Mucosa of stomach (tissue), 1 donor: ENCODE measurements around the gene CCR5AS.

ENCODE experiments used
- H3K27me3 ChIP-seq: one replicate; pipeline ENCODE4 v1.7.0; 2013; ENCODE audit warnings: mild to moderate bottlenecking, low read length; ENCODE audit not compliant: control insufficient read depth, insufficient read depth
- H3K36me3 ChIP-seq: one replicate; pipeline ENCODE4 v1.7.0; 2013; ENCODE audit warnings: low read length; ENCODE audit not compliant: control insufficient read depth, insufficient read depth
- H3K4me1 ChIP-seq: one replicate; pipeline ENCODE4 v1.7.0; 2013; ENCODE audit warnings: mild to moderate bottlenecking, low read length; ENCODE audit not compliant: control insufficient read depth, insufficient read depth
- H3K4me3 ChIP-seq: one replicate; pipeline ENCODE4 v1.7.0; 2013; ENCODE audit warnings: low read length
- H3K9ac ChIP-seq: one replicate; pipeline ENCODE4 v1.7.0; 2013; ENCODE audit warnings: mild to moderate bottlenecking, low read length, moderate library complexity
- H3K9me3 ChIP-seq: one replicate; pipeline ENCODE4 v1.7.0; 2013; ENCODE audit warnings: mild to moderate bottlenecking, low read length, moderate library complexity; ENCODE audit not compliant: control insufficient read depth
- donor health status: Pancreatic carcinoma.

The CCR5AS gene

GRCh38 chr3:46354984-46355383, 51.9 kb downstream of the CCR5AS start:
- Histone ChIP-seq H3K9ac (no peak overlapping the region), H3K36me3 (no peaks in the 10 kb centered on the region), H3K4me1 (no peaks in the 10 kb centered on the region), H3K27me3 (peaks cover 9% of the 10 kb centered on the region), H3K4me3 (no peak overlapping the region), H3K9me3 (no peaks in the 10 kb centered on the region)

DNA sequence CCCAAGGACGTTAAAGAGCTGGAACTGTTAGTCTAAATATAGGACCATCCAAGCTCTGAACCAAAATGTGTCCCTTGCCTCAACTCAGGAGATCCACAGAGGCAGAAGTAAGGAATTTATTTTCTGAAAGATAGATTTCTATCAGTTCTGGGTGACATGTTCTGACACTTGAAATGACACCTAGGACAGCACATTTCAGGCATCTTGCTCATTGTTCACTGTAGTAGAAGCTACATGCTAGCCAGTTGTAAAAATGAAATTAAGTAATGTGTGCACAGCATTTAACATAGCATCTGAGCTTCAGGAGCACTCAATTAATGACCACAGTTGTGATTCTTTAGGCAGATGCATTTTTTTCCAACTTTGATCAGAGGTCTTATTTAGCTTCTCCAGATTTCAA, 52.4 kb downstream of the CCR5AS start:
- Histone ChIP-seq H3K36me3 (no peaks in the 10 kb centered on the region), H3K9ac (no peak overlapping the region), H3K9me3 (no peaks in the 10 kb centered on the region), H3K4me3 (no peak overlapping the region), H3K27me3 (peaks cover 9% of the 10 kb centered on the region), H3K4me1 (no peaks in the 10 kb centered on the region)

DNA sequence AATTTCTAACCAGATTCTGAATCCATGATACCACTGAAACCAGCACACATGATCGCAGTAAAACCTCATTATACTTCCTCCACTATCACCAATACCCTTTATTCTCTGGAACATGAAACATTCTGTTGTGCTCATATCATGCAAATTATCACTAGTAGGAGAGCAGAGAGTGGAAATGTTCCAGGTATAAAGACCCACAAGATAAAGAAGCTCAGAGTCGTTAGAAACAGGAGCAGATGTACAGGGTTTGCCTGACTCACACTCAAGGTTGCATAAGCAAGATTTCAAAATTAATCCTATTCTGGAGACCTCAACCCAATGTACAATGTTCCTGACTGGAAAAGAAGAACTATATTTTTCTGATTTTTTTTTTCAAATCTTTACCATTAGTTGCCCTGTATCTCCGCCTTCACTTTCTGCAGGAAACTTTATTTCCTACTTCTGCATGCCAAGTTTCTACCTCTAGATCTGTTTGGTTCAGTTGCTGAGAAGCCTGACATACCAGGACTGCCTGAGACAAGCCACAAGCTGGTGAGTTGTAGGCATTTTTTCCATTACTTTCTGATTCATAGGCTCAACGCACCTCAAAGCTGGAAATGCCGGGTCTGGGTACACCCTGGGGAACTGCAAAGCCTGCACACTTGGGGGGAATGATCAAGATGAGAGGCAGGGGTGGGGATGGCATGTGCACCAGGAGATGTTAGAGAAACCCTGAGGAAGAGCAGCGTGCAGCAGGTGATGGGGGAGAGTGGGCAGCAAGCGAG, 53.0 kb downstream of the CCR5AS start, which contains the start of gene CCR2:
Gene CCR2, plus strand, starts transcription at position 465 of the 764 bp plus-strand sequence. CDS start 3,417 bp downstream, outside the sequence.
- no peaks in the 10 kb centered on the region for H3K9me3 ChIP-seq
- H3K27me3 ChIP-seq: peaks cover 14% of the 10 kb centered on the region
- no peak within 1 kb of the TSS for H3K9ac ChIP-seq
- H3K36me3 ChIP-seq: no peaks in the 10 kb centered on the region
- no peak within 1 kb of the TSS for H3K4me3 ChIP-seq
- H3K4me1 ChIP-seq: no peaks in the 10 kb centered on the region

- H3K27me3 ChIP-seq: peaks cover 17% of the 10 kb centered on the region
- H3K4me1 ChIP-seq: no peaks in the 10 kb centered on the region
- no peak overlapping the region for H3K9ac ChIP-seq
- no peak overlapping the region for H3K4me3 ChIP-seq
- H3K36me3 ChIP-seq: no peaks in the 10 kb centered on the region
- no peaks in the 10 kb centered on the region for H3K9me3 ChIP-seq
These were observed 53.8 kb downstream of the CCR5AS start for GRCh38 chr3:46353090-46353489.

DNA sequence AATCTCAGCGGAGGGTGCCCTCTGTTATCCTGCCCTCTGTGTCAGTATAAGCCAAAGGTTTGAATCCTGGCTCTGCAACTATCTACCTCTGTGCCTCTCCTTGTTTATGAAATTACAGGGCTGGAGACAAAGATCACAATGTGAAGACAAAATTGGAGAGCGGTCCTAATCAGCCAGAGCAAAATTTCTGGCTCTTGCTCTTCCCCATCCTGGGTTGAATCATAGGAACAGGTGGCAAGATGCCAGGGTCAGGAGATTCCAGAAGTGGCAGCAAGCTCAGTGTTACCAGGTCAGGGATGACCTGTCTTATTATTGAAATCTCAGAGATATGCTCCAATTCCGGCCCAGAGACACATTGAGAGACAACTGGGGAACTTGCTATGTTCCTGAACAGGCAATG, 55.2 kb downstream of the CCR5AS start:
- no peaks in the 10 kb centered on the region for H3K36me3 ChIP-seq
- H3K4me3 ChIP-seq: no peak overlapping the region
- no peaks in the 10 kb centered on the region for H3K9me3 ChIP-seq
- H3K9ac ChIP-seq: no peak overlapping the region
- H3K27me3 ChIP-seq: peaks cover 17% of the 10 kb centered on the region
- H3K4me1 ChIP-seq: no peaks in the 10 kb centered on the region

DNA sequence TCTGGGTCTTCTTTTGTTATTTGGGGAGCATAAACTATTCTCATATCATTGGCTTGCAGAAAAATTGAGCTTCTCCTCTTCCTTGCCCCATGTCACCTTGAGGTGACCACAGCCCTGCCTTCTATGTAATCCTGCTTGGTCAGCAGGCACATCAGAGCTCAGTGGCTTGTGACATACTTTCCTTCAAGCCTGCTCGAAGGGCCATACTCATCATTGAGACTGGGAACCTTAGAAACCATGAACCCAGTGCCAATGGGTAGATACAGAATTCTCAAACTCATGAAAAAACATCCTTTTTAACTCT, 56.7 kb downstream of the CCR5AS start:
- Histone ChIP-seq H3K9ac (no peak overlapping the region), H3K9me3 (no peaks in the 10 kb centered on the region), H3K4me1 (no peaks in the 10 kb centered on the region), H3K36me3 (no peaks in the 10 kb centered on the region), H3K4me3 (no peak overlapping the region), H3K27me3 (peaks cover 17% of the 10 kb centered on the region)

GRCh38 chr3:46349484-46350261, 57.2 kb downstream of the CCR5AS start:
- no peak overlapping the region for H3K4me3 ChIP-seq
- H3K36me3 ChIP-seq: no peaks in the 10 kb centered on the region
- H3K9me3 ChIP-seq: no peaks in the 10 kb centered on the region
- H3K9ac ChIP-seq: no peak overlapping the region
- H3K4me1 ChIP-seq: no peaks in the 10 kb centered on the region
- peaks cover 17% of the 10 kb centered on the region for H3K27me3 ChIP-seq

- Histone ChIP-seq H3K4me1 (no peaks in the 10 kb centered on the region), H3K9me3 (no peaks in the 10 kb centered on the region), H3K4me3 (no peak overlapping the region), H3K9ac (no peak overlapping the region), H3K36me3 (no peaks in the 10 kb centered on the region), H3K27me3 (peaks cover 17% of the 10 kb centered on the region)
These were observed 57.9 kb downstream of the CCR5AS start for GRCh38 chr3:46348823-46349482.

- Histone ChIP-seq H3K4me3 (no peak overlapping the region), H3K9me3 (no peaks in the 10 kb centered on the region), H3K4me1 (no peaks in the 10 kb centered on the region), H3K27me3 (peaks cover 8% of the 10 kb centered on the region), H3K9ac (no peak overlapping the region), H3K36me3 (no peaks in the 10 kb centered on the region)
These were observed 62.4 kb downstream of the CCR5AS start for GRCh38 chr3:46344476-46344875.

DNA sequence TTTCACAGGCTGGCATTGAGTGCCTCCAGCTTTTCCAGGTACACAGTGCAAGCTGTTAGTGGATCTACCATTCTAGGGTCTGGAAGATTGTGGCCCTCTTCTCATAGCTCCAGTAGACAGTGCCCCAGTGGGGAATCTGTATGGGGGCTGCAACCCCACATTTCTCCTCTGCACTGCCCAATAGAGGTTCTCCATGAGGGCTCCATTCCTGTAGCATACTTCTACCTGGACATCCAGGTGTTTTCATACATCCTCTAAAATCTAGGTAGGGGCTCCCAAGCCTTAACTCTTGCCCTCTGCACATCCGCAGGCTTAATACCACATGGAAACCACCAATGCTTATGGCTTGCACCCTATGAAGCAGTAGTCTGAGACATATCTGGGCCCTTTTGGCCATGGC, 68.0 kb downstream of the CCR5AS start:
- H3K9ac ChIP-seq: no peak overlapping the region
- no peaks in the 10 kb centered on the region for H3K36me3 ChIP-seq
- peaks cover 4% of the 10 kb centered on the region for H3K9me3 ChIP-seq
- H3K27me3 ChIP-seq: no peaks in the 10 kb centered on the region
- H3K4me1 ChIP-seq: peaks cover 11% of the 10 kb centered on the region
- no peak overlapping the region for H3K4me3 ChIP-seq

DNA sequence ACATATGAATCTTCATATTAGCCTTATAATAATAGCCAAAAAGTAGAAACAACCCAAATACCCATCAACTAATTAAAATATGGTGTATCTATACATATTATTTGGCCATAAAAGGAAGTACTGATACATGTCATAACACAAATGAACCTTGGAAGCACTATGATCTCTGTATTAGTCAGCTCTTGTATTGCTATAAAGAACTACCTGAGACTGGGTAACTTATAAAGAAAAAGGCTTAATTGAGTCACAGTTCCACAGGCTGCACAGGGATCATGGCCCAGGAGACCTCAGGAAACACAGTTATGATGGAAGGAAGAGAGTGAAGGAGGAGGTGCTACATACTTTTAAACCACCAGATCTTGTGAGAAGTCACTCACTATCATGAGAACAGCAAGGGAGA, 69.0 kb downstream of the CCR5AS start:
- peaks cover 11% of the 10 kb centered on the region for H3K4me1 ChIP-seq
- no peaks in the 10 kb centered on the region for H3K36me3 ChIP-seq
- no peak overlapping the region for H3K9ac ChIP-seq
- H3K9me3 ChIP-seq: peaks cover 4% of the 10 kb centered on the region
- no peak overlapping the region for H3K4me3 ChIP-seq
- no peaks in the 10 kb centered on the region for H3K27me3 ChIP-seq

- H3K27me3 ChIP-seq: no peaks in the 10 kb centered on the region
- H3K4me1 ChIP-seq: peaks cover 11% of the 10 kb centered on the region
- no peak overlapping the region for H3K9ac ChIP-seq
- H3K4me3 ChIP-seq: no peak overlapping the region
- peaks cover 4% of the 10 kb centered on the region for H3K9me3 ChIP-seq
- no peaks in the 10 kb centered on the region for H3K36me3 ChIP-seq
These were observed 71.3 kb downstream of the CCR5AS start for GRCh38 chr3:46335541-46335940.
